IMR-90 (cell line): ENCODE measurements around the gene EPHA6. TPM values are rescaled to one million over a fixed set of nuclear protein-coding genes. Genes with fewer than 3 reads are reported as not detected.

Experiments
- ATAC-seq: fragments of 200-7000 bp; cut with Tn5 transposase; 2 replicates; pipeline ENCODE4 v1.9.1; 2020; ENCODE audit warnings: low read depth, mild to moderate bottlenecking, moderate library complexity
- BruUV-seq: library from RNA; stranded (reverse); fragments of 400-500 nt; replicated peaks from 2 replicates; lab custom pipeline; 2021; lab: Mats Ljungman, UMichigan
- CTCF ChIA-PET: fragments of 300-600 bp; formaldehyde crosslinking; extraction: SDS; loops from one replicate; lab custom pipeline; 2021; ENCODE audit warnings: antibody characterized with exemption; lab: Yijun Ruan, JAX
- POLR2A ChIA-PET: fragments of 300-600 bp; sonication (Branson Sonifier 250); formaldehyde crosslinking; loops from one replicate; lab custom pipeline; 2022; ENCODE audit warnings: antibody characterized with exemption; ENCODE audit not compliant: unreplicated experiment; lab: Charles Lee
- DNase-seq: peaks from one replicate; pipeline ENCODE4 v3.0.0; 2013
- H2AFZ ChIP-seq: replicated peaks from 2 replicates; pipeline ENCODE3; 2013; ENCODE audit warnings: low read length, mild to moderate bottlenecking; ENCODE audit not compliant: poor library complexity
- H2AK5ac ChIP-seq: 2 replicates; pipeline ENCODE4 v1.6.1; 2013; ENCODE audit warnings: low read depth, low read length, inconsistent platforms
- H2AK9ac ChIP-seq: replicated peaks from 2 replicates; pipeline ENCODE3; 2013; ENCODE audit warnings: mild to moderate bottlenecking, low read depth, low read length, moderate library complexity; ENCODE audit not compliant: poor library complexity
- H2BK120ac ChIP-seq: 2 replicates; pipeline ENCODE4 v1.6.1; 2013; ENCODE audit warnings: low read depth, low read length, inconsistent platforms
- H2BK15ac ChIP-seq: 3 replicates; pipeline ENCODE4 v1.6.1; 2013; ENCODE audit warnings: low read depth, low read length, inconsistent platforms
- H2BK20ac ChIP-seq: 2 replicates; pipeline ENCODE4 v1.6.1; 2013; ENCODE audit warnings: low read depth, mild to moderate bottlenecking, inconsistent platforms, low read length, moderate library complexity
- H2BK5ac ChIP-seq: 2 replicates; pipeline ENCODE4 v1.6.1; 2013; ENCODE audit warnings: mild to moderate bottlenecking, low read depth, low read length, inconsistent platforms; ENCODE audit not compliant: poor library complexity, severe bottlenecking
- H3K14ac ChIP-seq: replicated peaks from 2 replicates; pipeline ENCODE4 v1.6.1; 2013; ENCODE audit warnings: low read depth, low read length, inconsistent platforms
- H3K18ac ChIP-seq: 2 replicates; pipeline ENCODE4 v1.6.1; 2013; ENCODE audit warnings: low read depth, low read length, control low read depth
- H3K23ac ChIP-seq: 2 replicates; pipeline ENCODE4 v1.6.1; 2013; ENCODE audit warnings: low read depth, low read length, inconsistent platforms
- H3K27ac ChIP-seq: 2 replicates; pipeline ENCODE4 v1.5.1; 2013; ENCODE audit warnings: mild to moderate bottlenecking, control low read depth, low read length; ENCODE audit not compliant: insufficient read depth
- H3K27me3 ChIP-seq: 2 replicates; pipeline ENCODE4 v1.6.1; 2013; ENCODE audit warnings: low read length; ENCODE audit not compliant: control insufficient read depth, insufficient read depth
- H3K36me3 ChIP-seq: 2 replicates; pipeline ENCODE4 v1.6.1; 2013; ENCODE audit warnings: low read length, mixed read lengths; ENCODE audit not compliant: control insufficient read depth, insufficient read depth
- H3K4ac ChIP-seq: 2 replicates; pipeline ENCODE4 v1.6.1; 2013; ENCODE audit warnings: low read depth, low read length, inconsistent platforms
- H3K4me1 ChIP-seq: 2 replicates; pipeline ENCODE4 v1.6.1; 2013; ENCODE audit warnings: low read length, mixed read lengths; ENCODE audit not compliant: control insufficient read depth, insufficient read depth
- H3K4me2 ChIP-seq: 2 replicates; pipeline ENCODE4 v1.6.1; 2013; ENCODE audit warnings: low read depth, mild to moderate bottlenecking, control low read depth, low read length, moderate library complexity
- H3K4me3 ChIP-seq: 2 replicates; pipeline ENCODE4 v1.5.1; 2013; ENCODE audit warnings: low read depth, mild to moderate bottlenecking, control low read depth, low read length, moderate library complexity; ENCODE audit not compliant: insufficient read depth
- H3K56ac ChIP-seq: 2 replicates; pipeline ENCODE4 v1.6.1; 2013; ENCODE audit warnings: low read length, inconsistent platforms; ENCODE audit not compliant: insufficient read depth; ENCODE audit errors: extremely low read depth
- H3K79me1 ChIP-seq, 2 experiments: 2 replicates each; pipeline ENCODE4 v1.6.1; 2013; ENCODE audit warnings: low read length in 2 of 2, inconsistent platforms in 1 of 2, low read depth in 1 of 2
- H3K9ac ChIP-seq: 2 replicates; pipeline ENCODE4 v1.6.1; 2013; ENCODE audit warnings: low read depth, low read length, control low read depth
- H3K9me1 ChIP-seq: 2 replicates; pipeline ENCODE4 v1.6.1; 2013; ENCODE audit warnings: low read length, inconsistent platforms; ENCODE audit not compliant: insufficient read depth
- H3K9me3 ChIP-seq: 2 replicates; pipeline ENCODE4 v1.6.1; 2013; ENCODE audit warnings: low read length; ENCODE audit not compliant: control insufficient read depth, insufficient read depth
- H4K20me1 ChIP-seq: 2 replicates; pipeline ENCODE4 v1.6.1; 2013; ENCODE audit warnings: low read length, inconsistent platforms; ENCODE audit not compliant: insufficient read depth
- H4K5ac ChIP-seq: 2 replicates; pipeline ENCODE4 v1.6.1; 2013; ENCODE audit warnings: mild to moderate bottlenecking, low read depth, low read length, control low read depth
- H4K8ac ChIP-seq, 2 experiments: 2 replicates each; pipeline ENCODE4 v1.6.1; 2013; ENCODE audit warnings: low read depth in 2 of 2, low read length in 2 of 2, control low read depth in 1 of 2, inconsistent platforms in 1 of 2
- H4K91ac ChIP-seq: 2 replicates; pipeline ENCODE4 v1.6.1; 2013; ENCODE audit warnings: low read depth, low read length, inconsistent platforms; ENCODE audit not compliant: insufficient read depth
- BHLHE40 ChIP-seq: fragments of 150-350 bp; IDR thresholded peaks from 2 replicates; pipeline ENCODE4 v1.6.1; 2016; ENCODE audit warnings: mild to moderate bottlenecking, low read depth, low read length
- CEBPB ChIP-seq: IDR thresholded peaks from 2 replicates; pipeline ENCODE4 v1.6.1; 2012; ENCODE audit warnings: low read depth, low read length, improper control_type of control experiment
- CHD1 ChIP-seq: IDR thresholded peaks from 2 replicates; pipeline ENCODE4 v1.6.1; 2012; ENCODE audit warnings: low read depth, low read length, improper control_type of control experiment
- CTCF ChIP-seq: conservative IDR thresholded peaks from 2 replicates; pipeline ENCODE4 v1.5.1; 2012; ENCODE audit warnings: mild to moderate bottlenecking, low read depth, low read length, improper control_type of control experiment
- ELK1 ChIP-seq: fragments of 150-350 bp; IDR thresholded peaks from 2 replicates; pipeline ENCODE4 v1.6.1; 2016; ENCODE audit warnings: low read depth, mild to moderate bottlenecking, low read length, moderate library complexity, borderline replicate concordance
- MAFK ChIP-seq: IDR thresholded peaks from 2 replicates; pipeline ENCODE4 v1.6.1; 2012; ENCODE audit warnings: low read depth, low read length, improper control_type of control experiment
- MAZ ChIP-seq: IDR thresholded peaks from 2 replicates; pipeline ENCODE4 v1.6.1; 2012; ENCODE audit warnings: low read depth, mild to moderate bottlenecking, low read length, improper control_type of control experiment, moderate library complexity, borderline replicate concordance
- MXI1 ChIP-seq: IDR thresholded peaks from 2 replicates; pipeline ENCODE4 v1.6.1; 2012; ENCODE audit warnings: low read depth, mild to moderate bottlenecking, low read length, moderate library complexity, borderline replicate concordance
- NFE2L2 ChIP-seq: fragments of 150-350 bp; IDR thresholded peaks from 2 replicates; pipeline ENCODE4 v1.6.1; 2016; ENCODE audit warnings: low read depth, mild to moderate bottlenecking, low read length
- POLR2A ChIP-seq: IDR thresholded peaks from 2 replicates; pipeline ENCODE4 v1.6.1; 2012; ENCODE audit warnings: mild to moderate bottlenecking, low read depth, low read length
- RAD21 ChIP-seq: IDR thresholded peaks from 2 replicates; pipeline ENCODE4 v1.6.1; 2012; ENCODE audit warnings: low read length, improper control_type of control experiment
- RCOR1 ChIP-seq: IDR thresholded peaks from 2 replicates; pipeline ENCODE4 v1.6.1; 2012; ENCODE audit warnings: mild to moderate bottlenecking, low read length, improper control_type of control experiment; ENCODE audit not compliant: insufficient replicate concordance
- RFX5 ChIP-seq: IDR thresholded peaks from 2 replicates; pipeline ENCODE4 v1.8.0; 2012; ENCODE audit warnings: low read depth, mild to moderate bottlenecking, low read length, moderate library complexity
- SMC3 ChIP-seq: fragments of 150-350 bp; IDR thresholded peaks from 2 replicates; pipeline ENCODE4 v1.6.1; 2016; ENCODE audit warnings: low read depth, mild to moderate bottlenecking, antibody characterized with exemption, low read length, moderate library complexity
- USF2 ChIP-seq: fragments of 150-350 bp; IDR thresholded peaks from 2 replicates; pipeline ENCODE4 v1.6.1; 2017; ENCODE audit warnings: mild to moderate bottlenecking, antibody characterized with exemption, low read length, low read depth
- WGBS, 2 experiments: methylation state at CpG; one replicate each; pipeline versions ENCODE4 v1.1.5 to v1.1.7; 2013; ENCODE audit warnings: missing lambda C conversion rate in 2 of 2; ENCODE audit not compliant: insufficient read length in 1 of 2; ENCODE audit errors: extremely low coverage in 2 of 2; 5-methylcytosine and 5-hydroxymethylcytosine counted together
- dilution Hi-C: fragments of 300-500 bp; cut with HindIII; formaldehyde crosslinking; loops from one replicate; pipeline ENCODE4 v1.14.3; 2018; ENCODE audit warnings: low sequenced_read_pairs; ENCODE audit not compliant: unreplicated experiment
- in situ Hi-C: fragments of 300-500 bp; cut with MboI; formaldehyde crosslinking; loops from 3 replicates; pipeline ENCODE4 v1.14.3; 2019; ENCODE audit warnings: low sequenced_read_pairs, inconsistent platforms, mixed read lengths
- intact Hi-C: fragments of 100-400 bp; cut with micrococcal nuclease; formaldehyde crosslinking; loops from 2 replicates; pipeline ENCODE4 v1.10.0; 2022
- polyA plus RNA-seq, 3 experiments: library from polyadenylated mRNA; depleted of rRNA; stranded (reverse); fragments of >200 nt; gene quantifications; 2 replicates each; pipeline ENCODE4 v1.2.3, GENCODE V29; 2012; ENCODE audit warnings: low replicate concordance in 1 of 3
- total RNA-seq: library from RNA; depleted of rRNA; stranded (reverse); fragments of >200 nt; gene quantifications from 2 replicates; pipeline ENCODE4 v1.2.3, GENCODE V29; 2012

Gene EPHA6
- total and polyA plus RNA-seq, 2 of the 4 experiments (the other 2 are of a cell fraction), result not detected

GRCh38 chr3:97655971-97656370 is 841.6 kb downstream of the EPHA6 start:
- in situ Hi-C loops (no loop called here), dilution Hi-C loops (no loop called here), intact Hi-C loops (no loop called here)
- Histone ChIP-seq H3K9me1 (no peaks in the 10 kb centered on the region), H4K8ac (no peak overlapping the region), H2AK5ac (no peak overlapping the region), H2AFZ (no peak overlapping the region), H3K27me3 (no peaks in the 10 kb centered on the region), H3K27ac (no peak overlapping the region), H2AK9ac (no peak overlapping the region), H3K4me2 (no peak overlapping the region), H2BK15ac (no peak overlapping the region), H3K56ac (no peak overlapping the region), H3K23ac (no peak overlapping the region), H4K91ac (no peak overlapping the region), H3K18ac (no peak overlapping the region), H3K9me3 (no peaks in the 10 kb centered on the region), H3K4me3 (no peak overlapping the region), H4K20me1 (no peaks in the 10 kb centered on the region), H4K5ac (no peak overlapping the region), H3K4me1 (no peaks in the 10 kb centered on the region), H3K9ac (no peak overlapping the region), H3K14ac (no peak overlapping the region), H3K36me3 (no peaks in the 10 kb centered on the region), H3K4ac (no peak overlapping the region), H2BK5ac (no peak overlapping the region), H2BK120ac (no peak overlapping the region), H2BK20ac (no peak overlapping the region), H3K79me1 (no peaks in the 10 kb centered on the region)
- ChIA-PET POLR2A (no interaction called here), CTCF (no interaction called here)
- no peak for TF ChIP-seq CEBPB
- no peak for TF ChIP-seq USF2
- TF ChIP-seq BHLHE40, result no peak
- no peak for TF ChIP-seq RCOR1
- no peak for TF ChIP-seq RFX5
- no peak for TF ChIP-seq SMC3
- no peak for TF ChIP-seq RAD21
- no peak for TF ChIP-seq CTCF
- TF ChIP-seq MAZ, result no peak
- no peak for TF ChIP-seq NFE2L2
- no peak for TF ChIP-seq POLR2A
- TF ChIP-seq CHD1, result no peak
- TF ChIP-seq MAFK, result no peak
- no peak for TF ChIP-seq MXI1
- no peak for TF ChIP-seq ELK1
- DNase-seq, result no peak
- no TSS peak for BruUV-seq
- no CpG with 5 or more reads among the region's 1 CpG for WGBS, 2 experiments
- ATAC-seq, result no peak
